Omental fat pad (tissue), 4 donors: Measurements from ENCODE around the gene ABI1. TPM values are rescaled to one million over a fixed set of nuclear protein-coding genes. Genes with fewer than 3 reads are reported as not detected.

Source experiments
- ATAC-seq: fragments of 150-250 bp; one replicate; pipeline ENCODE4 v1.9.1; 2016; ENCODE audit warnings: mild to moderate bottlenecking, moderate library complexity; ENCODE audit not compliant: low FRiP score
- DNase-seq: peaks from one replicate; pipeline ENCODE4 v3.0.0-alpha.2; 2019; ENCODE audit warnings: low spot score
- CTCF ChIP-seq, 3 donors: fragments of 450-650 bp; IDR thresholded peaks; one replicate each; pipeline ENCODE4 v1.5.1; 2016 to 2017; ENCODE audit warnings: antibody characterized with exemption in 3 of 3, mild to moderate bottlenecking in 3 of 3, moderate library complexity in 2 of 3
- small RNA-seq: library from RNA; depleted of rRNA; stranded (forward); fragments of <200 nt; gene quantifications from one replicate; pipeline ENCODE3, GENCODE V24; 2016
- total RNA-seq, 4 donors: library from RNA; depleted of rRNA; stranded (reverse); fragments of >200 nt; gene quantifications; one replicate each; pipeline ENCODE4 v1.1.0, GENCODE V29; 2016

ABI1 gene
- total RNA-seq, 4 donors from 2014 or later, result 35.4 to 51.1 (median 39.8) TPM

DNA sequence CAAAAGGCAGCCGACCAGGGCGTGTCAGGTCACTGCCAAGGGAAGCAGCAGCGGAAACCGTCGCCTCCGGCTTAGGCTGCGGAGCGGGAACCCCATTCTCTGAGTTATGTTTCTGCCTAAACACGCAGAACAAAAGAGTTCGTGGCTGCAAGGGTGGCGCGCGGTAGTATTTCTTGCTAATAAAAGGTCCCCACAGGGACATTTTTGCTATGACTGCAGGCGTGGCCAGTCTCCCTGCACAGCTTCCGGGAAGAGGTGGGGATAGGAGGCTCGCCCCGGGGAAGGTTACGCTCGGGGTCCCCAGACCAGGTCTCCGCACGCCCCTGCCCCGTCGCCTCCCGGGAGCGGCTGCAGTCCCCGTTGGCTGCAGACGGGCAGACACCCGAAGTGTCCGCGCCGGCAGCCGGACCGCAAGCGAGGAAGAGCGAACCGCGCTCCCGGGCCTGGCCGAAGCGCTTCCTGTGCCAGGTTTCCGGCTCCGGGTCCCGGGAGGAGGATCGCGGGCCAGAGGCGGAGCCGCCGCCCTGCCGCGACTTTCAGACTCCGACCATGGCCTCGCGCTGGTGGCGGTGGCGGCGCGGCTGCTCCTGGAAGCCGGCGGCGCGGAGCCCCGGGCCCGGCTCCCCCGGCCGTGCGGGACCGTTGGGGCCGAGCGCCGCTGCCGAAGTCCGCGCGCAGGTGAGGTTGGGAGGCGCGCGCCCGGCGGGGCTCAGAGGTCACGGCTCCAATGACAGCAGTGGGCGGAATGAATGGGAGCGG lies 163.4 kb downstream of the ABI1 start, which contains the start of gene PDSS1:
Gene PDSS1, plus strand, starts transcription at position 539 of the 759 bp plus-strand sequence. Its CDS starts 11 bp downstream, at position 550.
- DNase-seq, result peak; percentile 34
- ATAC-seq, result peak; percentile 87
- no peak for TF ChIP-seq CTCF (IDR thresholded peaks at IDR 0.05)

DNA sequence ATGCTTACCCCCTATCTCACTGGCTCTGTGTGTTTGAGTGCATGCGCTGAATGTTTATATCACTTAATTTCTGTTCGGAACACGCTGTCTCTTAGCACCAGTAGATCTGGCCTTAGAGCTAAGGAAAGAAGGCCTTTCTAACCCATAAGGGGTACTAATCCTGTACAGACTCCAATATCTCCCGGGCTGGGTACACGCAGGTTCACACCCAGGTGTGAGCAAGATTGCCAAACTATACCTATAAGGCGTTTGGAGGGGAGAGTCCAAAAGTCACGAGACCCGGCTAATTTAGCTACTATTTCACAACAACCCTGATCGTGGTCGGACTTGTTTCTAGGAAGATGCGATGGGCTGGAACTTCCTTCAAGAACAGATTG lies 164.0 kb downstream of the ABI1 start:
- ATAC-seq (peak; percentile 6), DNase-seq (no peak)
- TF ChIP-seq CTCF (IDR thresholded peaks at IDR 0.05), result no peak

Small RNAs within 50 kb of the gene (small RNA-seq; reads per million reads assigned to genes)
- gene RF00191, result not detected
- not detected for gene RNU6-946P

Other genes starting within 250 kb of the ABI1 start
- 10 to 100 TPM in 1 of 4 donors, 1 to 10 TPM in 3; 4.5 to 14.8 (median 5.0) TPM for gene PDSS1, start 163.3 kb downstream of the ABI1 start, total RNA-seq
- 1 to 10 TPM; 3.4 to 9.1 (median 6.0) TPM for gene ANKRD26, start 239.5 kb upstream of the ABI1 start, total RNA-seq